GM08714 (cell line): Measurements from ENCODE around the gene TNS1.

Experiments used
- H3K4me3 ChIP-seq: fragments of 200-500 bp; sonication (Bioruptor generic); 2 replicates; pipeline ENCODE4 v1.5.1; 2014; ENCODE audit warnings: mild to moderate bottlenecking, low read length, inconsistent platforms
- ZNF274 ChIP-seq: IDR thresholded peaks from 2 replicates; pipeline ENCODE4 v1.6.1; 2012; ENCODE audit warnings: mild to moderate bottlenecking, low read depth, low read length

TNS1 gene

DNA sequence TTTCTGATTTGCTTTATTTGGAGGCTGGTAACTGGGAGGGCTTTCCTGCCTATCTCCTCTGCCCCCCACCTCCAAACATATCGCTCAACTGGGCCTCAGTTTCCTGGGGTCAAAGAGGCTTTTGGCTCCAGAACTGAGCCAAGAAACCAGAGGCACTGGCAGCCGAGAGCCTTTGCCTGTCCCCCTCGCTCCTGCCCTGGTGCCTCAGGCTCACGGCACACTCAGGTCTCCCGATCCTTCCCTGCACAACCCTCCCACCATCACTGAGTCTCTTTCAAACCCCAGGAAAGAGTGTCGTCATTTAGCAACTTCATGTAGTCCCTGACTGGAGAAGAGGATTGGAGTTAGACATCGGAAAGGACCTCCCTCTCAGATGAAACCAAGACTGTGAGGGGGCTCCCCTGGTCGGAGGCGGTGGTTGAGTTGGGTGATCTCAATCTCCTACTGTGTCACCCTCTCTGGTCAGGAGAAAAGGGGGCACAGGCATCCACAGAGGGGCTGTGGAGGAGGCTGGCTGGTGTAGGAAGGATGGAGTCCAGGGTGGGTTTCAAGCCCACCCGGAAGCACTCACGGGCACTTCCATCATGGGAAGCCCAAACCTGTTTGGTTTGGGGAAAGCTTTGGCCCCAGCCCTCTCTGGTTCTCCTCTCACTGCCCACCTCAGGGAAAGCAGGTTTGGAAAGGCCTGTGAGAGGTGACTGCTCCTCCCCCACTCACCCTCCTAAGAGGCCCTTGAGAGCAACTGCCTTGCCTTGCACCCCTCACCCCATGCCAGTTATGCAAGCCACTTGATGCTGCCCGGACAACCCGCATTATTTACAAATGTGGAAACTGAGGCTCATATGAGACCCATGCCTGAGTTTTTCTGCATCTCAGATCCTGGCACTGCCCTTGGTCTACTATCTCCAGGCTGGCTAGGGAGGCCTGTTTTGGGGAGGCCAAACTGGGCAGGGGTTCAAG, 62.3 kb downstream of the TNS1 start:
- no peak for TF ChIP-seq ZNF274
- no peak overlapping the region for H3K4me3 ChIP-seq

GRCh38 chr2:217939629-217940245, 63.1 kb downstream of the TNS1 start:
- H3K4me3 ChIP-seq: no peak overlapping the region
- TF ChIP-seq ZNF274: no peak

DNA sequence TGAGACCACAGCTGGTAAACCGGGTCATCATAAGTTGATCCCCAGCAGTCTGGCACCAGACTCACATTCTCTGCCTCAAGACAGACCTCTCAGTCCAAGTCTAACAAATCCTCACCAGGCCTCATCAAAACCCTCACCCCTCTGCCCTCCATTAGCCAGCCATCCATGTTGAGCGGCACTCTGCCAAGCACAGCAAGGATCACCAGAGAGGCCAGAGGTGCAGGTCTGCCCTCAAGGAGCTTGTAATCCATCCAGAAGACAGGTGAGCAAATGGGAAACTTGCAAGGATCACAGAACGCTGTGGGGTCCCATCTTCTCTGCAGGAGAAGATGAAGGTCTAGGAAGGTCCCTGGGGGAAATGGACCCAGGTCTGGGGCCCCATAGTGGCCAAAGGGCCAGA, 63.6 kb downstream of the TNS1 start:
- no peak for TF ChIP-seq ZNF274
- no peak overlapping the region for H3K4me3 ChIP-seq

- H3K4me3 ChIP-seq: no peak overlapping the region
- no peak for TF ChIP-seq ZNF274
These were observed 64.8 kb downstream of the TNS1 start for GRCh38 chr2:217938036-217938435.

GRCh38 chr2:217937446-217937845, 65.3 kb downstream of the TNS1 start:
- H3K4me3 ChIP-seq: no peak overlapping the region

GRCh38 chr2:217936952-217937351, 65.8 kb downstream of the TNS1 start:
- no peak for TF ChIP-seq ZNF274
- H3K4me3 ChIP-seq: no peak overlapping the region

More at GRCh38 chr2:217937446-217937845, 65.3 kb downstream of the TNS1 start:
- no peak for TF ChIP-seq ZNF274

- no peak for TF ChIP-seq ZNF274
- no peak overlapping the region for H3K4me3 ChIP-seq
These were observed 66.7 kb downstream of the TNS1 start for GRCh38 chr2:217935901-217936684.

GRCh38 chr2:217935235-217935879, 67.4 kb downstream of the TNS1 start:
- no peak overlapping the region for H3K4me3 ChIP-seq
- no peak for TF ChIP-seq ZNF274

GRCh38 chr2:217934321-217935131, 68.3 kb downstream of the TNS1 start:
- no peak for TF ChIP-seq ZNF274
- H3K4me3 ChIP-seq: no peak overlapping the region

- H3K4me3 ChIP-seq: no peak overlapping the region
- TF ChIP-seq ZNF274: no peak
These were observed 69.2 kb downstream of the TNS1 start for GRCh38 chr2:217933617-217933993.

- no peak overlapping the region for H3K4me3 ChIP-seq
- TF ChIP-seq ZNF274: no peak
These were observed 69.8 kb downstream of the TNS1 start for GRCh38 chr2:217932803-217933616.

DNA sequence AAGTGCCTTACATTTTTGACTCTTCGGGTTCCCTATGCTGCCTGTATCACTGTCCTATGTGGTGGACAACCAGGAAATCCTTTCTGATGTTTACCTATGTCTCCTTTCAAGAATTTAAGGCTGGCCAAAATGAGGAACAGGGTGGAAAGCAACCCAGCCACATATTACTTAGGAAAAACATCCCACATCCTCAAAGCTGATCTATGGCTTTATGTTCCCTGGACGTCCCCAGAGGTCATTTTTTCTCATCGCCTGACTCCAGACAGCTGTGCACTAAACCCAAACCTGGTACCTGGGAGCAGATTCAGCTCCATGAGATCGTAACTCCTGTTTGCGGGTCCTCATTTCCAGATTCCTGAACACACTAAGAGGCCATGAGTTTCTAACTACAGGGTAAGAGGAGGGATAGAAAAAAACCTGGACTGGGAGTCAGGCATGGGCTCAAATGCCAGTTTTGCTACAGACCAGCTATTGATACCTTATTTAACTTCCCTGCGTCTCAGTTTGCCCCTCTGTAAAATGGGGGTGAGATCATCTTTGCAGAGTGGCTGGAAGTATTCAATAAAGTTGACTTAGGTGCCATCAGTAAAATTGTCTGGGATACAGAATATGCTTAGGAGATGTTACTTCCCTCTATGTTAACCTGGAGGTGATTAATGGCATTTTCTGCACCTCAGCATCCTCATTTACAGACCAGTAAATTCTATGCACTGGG, 70.8 kb downstream of the TNS1 start:
- no peak for TF ChIP-seq ZNF274
- no peak overlapping the region for H3K4me3 ChIP-seq
